HCT116 (cell line): ENCODE results near the gene EHD4. TPM values are rescaled to one million over a fixed set of nuclear protein-coding genes. Genes with fewer than 3 reads are reported as not detected.
A peak's percentile ranks its signal among the peaks of the same experiment; 100 is the strongest.

Experiments
- ATAC-seq: fragments of 200-7000 bp; cut with Tn5 transposase; 2 replicates; pipeline ENCODE4 v1.9.1; 2020; ENCODE audit warnings: mild to moderate bottlenecking, moderate library complexity
- BruUV-seq: library from RNA; stranded (reverse); fragments of 400-500 nt; replicated peaks from 2 replicates; lab custom pipeline; 2021; lab: Mats Ljungman, UMichigan
- CTCF ChIA-PET: fragments of 300-600 bp; sonication (Branson Sonifier 250); formaldehyde crosslinking; loops from one replicate; lab custom pipeline; 2021; ENCODE audit warnings: antibody characterized with exemption; lab: Charles Lee
- POLR2A ChIA-PET: fragments of 300-600, 350-600 bp; sonication (Branson Sonifier 250); formaldehyde crosslinking; loops from one replicate; lab custom pipeline; 2021; ENCODE audit warnings: antibody characterized with exemption; lab: Charles Lee
- RAD21 ChIA-PET, 2 experiments: fragments of 300-600 bp; sonication (Branson Sonifier 250); formaldehyde crosslinking; loops; one replicate each; lab custom pipeline; 2023; ENCODE audit warnings: low total read pairs in 2 of 2; ENCODE audit not compliant: uncharacterized antibody in 2 of 2, unreplicated experiment in 2 of 2, low non-redundant PET in 1 of 2; lab: Charles Lee
- DNase-seq: peaks from one replicate; pipeline ENCODE4 v3.0.0-alpha.2; 2010; ENCODE audit warnings: low read depth, low spot score
- H2AFZ ChIP-seq: fragments of 200-600 bp; shearing (Covaris generic), sonication (generic); 2 replicates; pipeline ENCODE4 v1.6.1; 2017; ENCODE audit warnings: low read depth, mixed run types, mixed read lengths, antibody characterized with exemption, low read length; ENCODE audit not compliant: poor library complexity, severe bottlenecking
- H3K27ac ChIP-seq: 2 replicates; pipeline ENCODE4 v1.5.1; 2012; ENCODE audit warnings: low read depth, low read length
- H3K27me3 ChIP-seq: fragments of 200-600 bp; sonication (generic); 2 replicates; pipeline ENCODE4 v1.6.1; 2016; ENCODE audit warnings: mixed run types, low read length, mixed read lengths; ENCODE audit not compliant: insufficient read depth
- H3K36me3 ChIP-seq, 2 experiments: fragments of 200-500 bp in 1 of 2; fragments of 200-600 bp in 1 of 2; sonication (Bioruptor generic) in 1 of 2; sonication (generic) in 1 of 2; 2 replicates each; pipeline versions ENCODE4 v1.5.1 to v1.6.1; 2014 to 2016; ENCODE audit warnings: low read length in 2 of 2, inconsistent platforms in 1 of 2, mixed read lengths in 1 of 2, mixed run types in 1 of 2; ENCODE audit not compliant: insufficient read depth in 2 of 2, control insufficient read depth in 1 of 2
- H3K4me1 ChIP-seq, 2 experiments: fragments of 200-600 bp in 1 of 2; sonication (generic) in 1 of 2; 2 replicates each; pipeline versions ENCODE4 v1.5.1 to v1.6.1; 2012 to 2017; ENCODE audit warnings: low read length in 2 of 2, inconsistent platforms in 1 of 2, mild to moderate bottlenecking in 1 of 2, mixed read lengths in 1 of 2, mixed run types in 1 of 2, moderate library complexity in 1 of 2; ENCODE audit not compliant: insufficient read depth in 2 of 2, control insufficient read depth in 1 of 2
- H3K4me2 ChIP-seq: fragments of 200-600 bp; sonication (generic); 2 replicates; pipeline ENCODE4 v1.6.1; 2017; ENCODE audit warnings: mixed run types, low read length, mixed read lengths
- H3K4me3 ChIP-seq, 2 experiments: fragments of 200-600 bp in 1 of 2; sonication (generic) in 1 of 2; replicated peaks in 1 of 2; 2 replicates each; pipeline ENCODE4 v1.5.1; 2011 to 2016; ENCODE audit warnings: low read length in 2 of 2, control low read depth in 1 of 2, low read depth in 1 of 2, mild to moderate bottlenecking in 1 of 2, mixed read lengths in 1 of 2, mixed run types in 1 of 2
- H3K79me2 ChIP-seq: fragments of 200-600 bp; sonication (generic); 2 replicates; pipeline ENCODE4 v1.6.1; 2017; ENCODE audit warnings: mild to moderate bottlenecking, mixed run types, low read length, moderate library complexity, mixed read lengths; ENCODE audit not compliant: insufficient read depth
- H3K9ac ChIP-seq: fragments of 200-600 bp; sonication (generic); 2 replicates; pipeline ENCODE4 v1.6.1; 2016; ENCODE audit warnings: low read length, mixed read lengths
- H3K9me2 ChIP-seq: fragments of 200-600 bp; sonication (generic), shearing (Covaris generic); 2 replicates; pipeline ENCODE4 v1.6.1; 2017; ENCODE audit warnings: mixed run types, mild to moderate bottlenecking, moderate library complexity; ENCODE audit not compliant: insufficient read depth
- H3K9me3 ChIP-seq, 2 experiments: fragments of 200-500 bp in 1 of 2; fragments of 200-600 bp in 1 of 2; sonication (Bioruptor generic) in 1 of 2; sonication (generic) in 1 of 2; 2 replicates each; pipeline ENCODE4 v1.6.1; 2014 to 2017; ENCODE audit warnings: low read length in 2 of 2, mixed read lengths in 2 of 2, inconsistent platforms in 1 of 2, low read depth in 1 of 2, mild to moderate bottlenecking in 1 of 2, mixed run types in 1 of 2, moderate library complexity in 1 of 2; ENCODE audit not compliant: control insufficient read depth in 1 of 2, insufficient read depth in 1 of 2
- H4K20me1 ChIP-seq: fragments of 200-600 bp; sonication (generic), shearing (Covaris generic); 2 replicates; pipeline ENCODE4 v1.6.1; 2017; ENCODE audit warnings: mixed run types, mild to moderate bottlenecking, moderate library complexity; ENCODE audit not compliant: insufficient read depth
- CBX3 ChIP-seq: IDR thresholded peaks from 2 replicates; pipeline ENCODE4 v1.6.1; 2012; ENCODE audit warnings: low read depth
- CEBPB ChIP-seq: IDR thresholded peaks from 2 replicates; pipeline ENCODE4 v1.6.1; 2012; ENCODE audit warnings: low read depth
- EGR1 ChIP-seq: IDR thresholded peaks from 2 replicates; pipeline ENCODE4 v1.6.1; 2012; ENCODE audit warnings: low read depth
- ELF1 ChIP-seq: IDR thresholded peaks from 2 replicates; pipeline ENCODE4 v1.6.1; 2012; ENCODE audit warnings: low read depth, borderline replicate concordance
- EZH2 ChIP-seq: fragments of 200-600 bp; sonication (generic); IDR thresholded peaks from 2 replicates; pipeline ENCODE4 v1.6.1; 2017; ENCODE audit warnings: antibody characterized with exemption, mixed run types
- EZH2phosphoT487 ChIP-seq: fragments of 200-600 bp; IDR thresholded peaks from 2 replicates; pipeline ENCODE4 v1.6.1; 2018; ENCODE audit warnings: antibody characterized with exemption, borderline replicate concordance
- JUND ChIP-seq: IDR thresholded peaks from 2 replicates; pipeline ENCODE4 v1.6.1; 2012
- POLR2A ChIP-seq: IDR thresholded peaks from 2 replicates; pipeline ENCODE4 v1.7.0; 2011; ENCODE audit warnings: borderline replicate concordance; ENCODE audit not compliant: insufficient read depth, insufficient read length; ENCODE audit errors: extremely low read depth
- POLR2AphosphoS5 ChIP-seq: IDR thresholded peaks from 2 replicates; pipeline ENCODE4 v1.6.1; 2011; ENCODE audit warnings: mild to moderate bottlenecking, low read depth, low read length, moderate library complexity
- RAD21 ChIP-seq: IDR thresholded peaks from 2 replicates; pipeline ENCODE4 v1.6.1; 2012; ENCODE audit warnings: low read depth, mild to moderate bottlenecking
- SIN3A ChIP-seq: IDR thresholded peaks from 2 replicates; pipeline ENCODE4 v1.6.1; 2012; ENCODE audit warnings: low read depth
- SP1 ChIP-seq: IDR thresholded peaks from 2 replicates; pipeline ENCODE4 v1.6.1; 2012; ENCODE audit warnings: low read depth
- SRF ChIP-seq: IDR thresholded peaks from 2 replicates; pipeline ENCODE4 v1.6.1; 2012; ENCODE audit warnings: low read depth
- TCF7L2 ChIP-seq: IDR thresholded peaks from 2 replicates; pipeline ENCODE4 v1.7.0; 2011; ENCODE audit warnings: borderline replicate concordance, inconsistent platforms; ENCODE audit not compliant: insufficient read depth, insufficient read length; ENCODE audit errors: extremely low read depth
- YY1 ChIP-seq: IDR thresholded peaks from 2 replicates; pipeline ENCODE4 v1.6.1; 2011; ENCODE audit warnings: low read length, low read depth, moderate library complexity, mild to moderate bottlenecking; ENCODE audit not compliant: insufficient replicate concordance; ENCODE audit errors: extremely low read depth
- ZFX ChIP-seq: fragments of 450-650 bp; IDR thresholded peaks from 2 replicates; pipeline ENCODE4 v1.6.1; 2017
- ZNF274 ChIP-seq: fragments of 200-500 bp; sonication (Bioruptor generic); IDR thresholded peaks from 2 replicates; pipeline ENCODE4 v1.6.1; 2014; ENCODE audit warnings: mild to moderate bottlenecking, low read depth, low read length, inconsistent platforms
- intact Hi-C: fragments of 100-400 bp; cut with micrococcal nuclease; formaldehyde crosslinking; loops from 2 replicates; pipeline ENCODE4 v1.10.0; 2022
- total RNA-seq: library from RNA; stranded (reverse); gene quantifications from one replicate; pipeline ENCODE4 v1.2.1, GENCODE V29; 2021; ENCODE audit not compliant: unreplicated experiment
- TF ChIP-seq, protein P1 (sequence below): IDR thresholded peaks from 2 replicates; pipeline ENCODE4 v1.6.1; 2011; ENCODE audit warnings: mild to moderate bottlenecking, low read length, moderate library complexity; ENCODE audit not compliant: insufficient replicate concordance; ENCODE audit errors: extremely low read depth
- TF ChIP-seq, protein P2 (sequence below): IDR thresholded peaks from 2 replicates; pipeline ENCODE4 v1.6.1; 2012
- TF ChIP-seq, protein P3 (sequence below): IDR thresholded peaks from 2 replicates; pipeline ENCODE4 v1.6.1; 2012; ENCODE audit warnings: low read depth

EHD4 gene
- total RNA-seq, 1 experiment from 2014 or later: 28.0 TPM

DNA sequence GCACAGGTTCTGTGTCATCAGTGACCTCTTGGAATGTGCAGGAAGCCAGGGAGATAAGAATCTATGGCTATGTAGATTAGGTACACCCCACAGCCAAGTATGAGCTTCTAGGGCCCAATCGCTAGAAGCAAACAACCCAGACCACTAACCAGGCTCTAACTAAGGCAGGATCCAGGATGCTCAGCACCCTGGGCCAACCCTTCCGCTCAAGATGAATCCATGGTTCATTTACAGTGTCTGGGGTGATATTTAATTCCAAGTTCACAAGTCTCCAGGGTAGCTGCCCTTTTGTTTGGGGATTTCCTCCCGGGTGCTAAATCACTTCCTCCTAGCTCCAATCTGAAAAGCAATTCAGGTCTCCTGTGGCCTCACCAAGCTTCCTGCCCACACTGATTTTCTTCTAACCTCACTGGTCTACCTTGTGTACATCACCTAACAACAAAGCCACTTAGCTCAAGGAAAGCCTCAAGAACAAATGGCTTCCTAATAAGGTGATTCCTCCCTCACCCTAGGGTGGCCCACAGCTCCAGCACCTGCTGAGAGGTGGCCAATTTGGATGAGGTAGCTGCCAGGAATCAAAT, 2.4 kb downstream of the EHD4 start:
- BruUV-seq: no TSS peak
- H3K4me2 ChIP-seq: peak overlapping the region; percentile 82
- CTCF ChIA-PET: no interaction called here

More for the DNA sequence above, 2.4 kb downstream of the EHD4 start:
- H4K20me1 ChIP-seq: peaks cover 19% of the 10 kb centered on the region; the same call in 1 of the 2 replicates
- no peak for ATAC-seq
- no peaks in the 10 kb centered on the region for H3K27me3 ChIP-seq
- peaks cover 69% of the 10 kb centered on the region for H3K79me2 ChIP-seq
- no peak overlapping the region for H3K27ac ChIP-seq
- no peak for DNase-seq
- POLR2A ChIA-PET: no interaction called here
- H3K36me3 ChIP-seq: no peaks in the 10 kb centered on the region
- no peaks in the 10 kb centered on the region for H3K9me2 ChIP-seq
- intact Hi-C loops: loop anchor here (5.0 kb wide), 2 partner anchors 33 to 87 kb away; no protein-coding TSS in a partner anchor
- no peak overlapping the region for H3K4me3 ChIP-seq
- H3K9ac ChIP-seq: no peak overlapping the region
- RAD21 ChIA-PET: no interaction called here
- TF ChIP-seq, protein P1, sequence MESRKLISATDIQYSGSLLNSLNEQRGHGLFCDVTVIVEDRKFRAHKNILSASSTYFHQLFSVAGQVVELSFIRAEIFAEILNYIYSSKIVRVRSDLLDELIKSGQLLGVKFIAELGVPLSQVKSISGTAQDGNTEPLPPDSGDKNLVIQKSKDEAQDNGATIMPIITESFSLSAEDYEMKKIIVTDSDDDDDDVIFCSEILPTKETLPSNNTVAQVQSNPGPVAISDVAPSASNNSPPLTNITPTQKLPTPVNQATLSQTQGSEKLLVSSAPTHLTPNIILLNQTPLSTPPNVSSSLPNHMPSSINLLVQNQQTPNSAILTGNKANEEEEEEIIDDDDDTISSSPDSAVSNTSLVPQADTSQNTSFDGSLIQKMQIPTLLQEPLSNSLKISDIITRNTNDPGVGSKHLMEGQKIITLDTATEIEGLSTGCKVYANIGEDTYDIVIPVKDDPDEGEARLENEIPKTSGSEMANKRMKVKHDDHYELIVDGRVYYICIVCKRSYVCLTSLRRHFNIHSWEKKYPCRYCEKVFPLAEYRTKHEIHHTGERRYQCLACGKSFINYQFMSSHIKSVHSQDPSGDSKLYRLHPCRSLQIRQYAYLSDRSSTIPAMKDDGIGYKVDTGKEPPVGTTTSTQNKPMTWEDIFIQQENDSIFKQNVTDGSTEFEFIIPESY: no peak
- TF ChIP-seq CEBPB: no peak
- no peak for TF ChIP-seq SP1
- no peak for TF ChIP-seq SRF
- no peak for TF ChIP-seq ZFX
- no peak for TF ChIP-seq ZNF274
- TF ChIP-seq, protein P2, sequence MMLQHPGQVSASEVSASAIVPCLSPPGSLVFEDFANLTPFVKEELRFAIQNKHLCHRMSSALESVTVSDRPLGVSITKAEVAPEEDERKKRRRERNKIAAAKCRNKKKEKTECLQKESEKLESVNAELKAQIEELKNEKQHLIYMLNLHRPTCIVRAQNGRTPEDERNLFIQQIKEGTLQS: no peak
- no peak for TF ChIP-seq TCF7L2
- no peak for TF ChIP-seq EGR1
- no peak for TF ChIP-seq ELF1
- TF ChIP-seq, protein P3, sequence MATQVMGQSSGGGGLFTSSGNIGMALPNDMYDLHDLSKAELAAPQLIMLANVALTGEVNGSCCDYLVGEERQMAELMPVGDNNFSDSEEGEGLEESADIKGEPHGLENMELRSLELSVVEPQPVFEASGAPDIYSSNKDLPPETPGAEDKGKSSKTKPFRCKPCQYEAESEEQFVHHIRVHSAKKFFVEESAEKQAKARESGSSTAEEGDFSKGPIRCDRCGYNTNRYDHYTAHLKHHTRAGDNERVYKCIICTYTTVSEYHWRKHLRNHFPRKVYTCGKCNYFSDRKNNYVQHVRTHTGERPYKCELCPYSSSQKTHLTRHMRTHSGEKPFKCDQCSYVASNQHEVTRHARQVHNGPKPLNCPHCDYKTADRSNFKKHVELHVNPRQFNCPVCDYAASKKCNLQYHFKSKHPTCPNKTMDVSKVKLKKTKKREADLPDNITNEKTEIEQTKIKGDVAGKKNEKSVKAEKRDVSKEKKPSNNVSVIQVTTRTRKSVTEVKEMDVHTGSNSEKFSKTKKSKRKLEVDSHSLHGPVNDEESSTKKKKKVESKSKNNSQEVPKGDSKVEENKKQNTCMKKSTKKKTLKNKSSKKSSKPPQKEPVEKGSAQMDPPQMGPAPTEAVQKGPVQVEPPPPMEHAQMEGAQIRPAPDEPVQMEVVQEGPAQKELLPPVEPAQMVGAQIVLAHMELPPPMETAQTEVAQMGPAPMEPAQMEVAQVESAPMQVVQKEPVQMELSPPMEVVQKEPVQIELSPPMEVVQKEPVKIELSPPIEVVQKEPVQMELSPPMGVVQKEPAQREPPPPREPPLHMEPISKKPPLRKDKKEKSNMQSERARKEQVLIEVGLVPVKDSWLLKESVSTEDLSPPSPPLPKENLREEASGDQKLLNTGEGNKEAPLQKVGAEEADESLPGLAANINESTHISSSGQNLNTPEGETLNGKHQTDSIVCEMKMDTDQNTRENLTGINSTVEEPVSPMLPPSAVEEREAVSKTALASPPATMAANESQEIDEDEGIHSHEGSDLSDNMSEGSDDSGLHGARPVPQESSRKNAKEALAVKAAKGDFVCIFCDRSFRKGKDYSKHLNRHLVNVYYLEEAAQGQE: no peak
- TF ChIP-seq JUND: no peak
- TF ChIP-seq POLR2AphosphoS5: no peak
- no peak for TF ChIP-seq YY1
- no peak for TF ChIP-seq POLR2A
- TF ChIP-seq EZH2: no peak
- no peak for TF ChIP-seq EZH2phosphoT487
- no peak for TF ChIP-seq CBX3
- no peak for TF ChIP-seq SIN3A
- no peak for TF ChIP-seq RAD21
- no peaks in the 10 kb centered on the region for H3K9me3 ChIP-seq
- peaks cover 21 to 49% of the 10 kb centered on the region in 2 experiments for H3K4me1 ChIP-seq
- no peak overlapping the region for H2AFZ ChIP-seq
